Stimulated activated CD4-positive, alpha-beta T cell treated with anti-CD3 and anti-CD28 coated beads, Interleukin-12 subunit alpha, Interleukin-12 subunit beta, amount 100 ng/mL, for 48 hours (primary cell): ENCODE data around the gene KRT72.
"Not testable (repeated sequence)": the region's sequence is repeated elsewhere in the genome, so short reads cannot be mapped to it uniquely, and the experiment has no call there.

Experiments
- DNase-seq, 3 donors: peaks; one replicate each; pipeline ENCODE4 v3.0.0-alpha.2; 2020; ENCODE audit warnings: low read depth in 2 of 3, low spot score in 1 of 3

KRT72 gene

GRCh38 chr12:52608826-52609630 lies 7.8 kb upstream of the KRT72 start:
- no peak for DNase-seq

GRCh38 chr12:52608161-52608560 lies 6.9 kb upstream of the KRT72 start:
- no peak for DNase-seq

GRCh38 chr12:52607314-52607713 lies 6.1 kb upstream of the KRT72 start:
- no peak for DNase-seq

GRCh38 chr12:52606581-52607218 lies 5.4 kb upstream of the KRT72 start:
- DNase-seq, result no peak

GRCh38 chr12:52606096-52606495 lies 4.8 kb upstream of the KRT72 start:
- no peak for DNase-seq

GRCh38 chr12:52605542-52605941 lies 4.3 kb upstream of the KRT72 start:
- no peak for DNase-seq

GRCh38 chr12:52604859-52605258 lies 3.6 kb upstream of the KRT72 start:
- no peak for DNase-seq

GRCh38 chr12:52603314-52603713 lies 2.1 kb upstream of the KRT72 start:
- DNase-seq, result no peak

- DNase-seq, result no peak
Measured at GRCh38 chr12:52602552-52602951, 1.3 kb upstream of the KRT72 start.

- DNase-seq, result no peak
Measured at GRCh38 chr12:52601671-52602070, 408 bp upstream of the KRT72 start.

GRCh38 chr12:52600475-52600874 lies 788 bp downstream of the KRT72 start:
- no peak for DNase-seq

- DNase-seq, result no peak
Measured at GRCh38 chr12:52600071-52600470, 1.2 kb downstream of the KRT72 start.

- no peak for DNase-seq
Measured at GRCh38 chr12:52598966-52599365, 2.3 kb downstream of the KRT72 start.

GRCh38 chr12:52594237-52594636 lies 7.0 kb downstream of the KRT72 start:
- DNase-seq, result not testable (repeated sequence)

- no peak for DNase-seq
Measured at GRCh38 chr12:52591521-52591920, 9.7 kb downstream of the KRT72 start.

GRCh38 chr12:52590021-52590420 lies 11.2 kb downstream of the KRT72 start:
- DNase-seq, result no peak

GRCh38 chr12:52587563-52587962 lies 13.7 kb downstream of the KRT72 start:
- no peak for DNase-seq

GRCh38 chr12:52585946-52586345 lies 15.3 kb downstream of the KRT72 start:
- DNase-seq, result peak in 1 of 3 donors; percentile 20

GRCh38 chr12:52585066-52585465 lies 16.2 kb downstream of the KRT72 start:
- DNase-seq, result no peak

- no peak for DNase-seq
Measured at GRCh38 chr12:52584156-52584682, 17.0 kb downstream of the KRT72 start.

- DNase-seq, result peak; percentile 34 to 62 (median 38)
Measured at GRCh38 chr12:52582971-52583456, 18.2 kb downstream of the KRT72 start.

- DNase-seq, result no peak
Measured at GRCh38 chr12:52582486-52582885, 18.8 kb downstream of the KRT72 start.
